ENCODE measurements around the gene PGPEP1. TPM values are rescaled to one million over a fixed set of nuclear protein-coding genes. Genes with fewer than 3 reads are reported as not detected.

PGPEP1 gene
- total and polyA plus RNA-seq, 2 donors (not counting 3 experiments of a cell fraction or from before 2014, with no cell fraction given): 9.9 to 27.2 TPM

- H4K20me1 ChIP-seq (replicated peaks; ENCODE audit: control insufficient read depth, extremely low read depth, insufficient read depth, low read length): no peaks in the 10 kb centered on the region
- H3K9ac ChIP-seq (replicated peaks; ENCODE audit: extremely low read depth, insufficient read depth, low read length): no peak overlapping the region
- H3K79me2 ChIP-seq (ENCODE audit: control insufficient read depth, insufficient read depth, low read length): no peaks in the 10 kb centered on the region
- H3K27ac ChIP-seq (ENCODE audit: insufficient read depth, low read depth, low read length): no peak overlapping the region
- dilution Hi-C loops (cut with MboI; ENCODE audit: extremely low pct_ligation_motif_present, low sequenced_read_pairs): no loop called here
- no peaks in the 10 kb centered on the region for H3K36me3 ChIP-seq (ENCODE audit: control insufficient read depth in 2 of 2, extremely low read depth in 1 of 2, insufficient read depth in 2 of 2, low read length in 2 of 2)
- intact Hi-C loops (cut with micrococcal nuclease): loop anchor here (10.0 kb wide), 1 partner anchor 214 kb away; no protein-coding TSS in a partner anchor
- DNase-seq (ENCODE audit: low read depth, low spot score) (no peak), FAIRE-seq (no peak)
- POLR2A ChIA-PET: interaction anchor here (0.6 to 6.2 kb wide), 7 partner anchors 11 to 57 kb away, joined by 3 to 103 read pairs (median 6); partner anchors contain the start of genes GDF15 and JUND
- H3K4me3 ChIP-seq (replicated peaks in 1 of 3; ENCODE audit: insufficient read depth in 1 of 3, low read depth in 1 of 3, low read length in 3 of 3): no peak overlapping the region
- peak overlapping the region; percentile 66 for H3K4me2 ChIP-seq (ENCODE audit: insufficient read depth, low read length)
- H3K27me3 ChIP-seq (ENCODE audit: control insufficient read depth in 2 of 2, insufficient read depth in 2 of 2, low read length in 2 of 2): peaks cover 0 to 2% of the 10 kb centered on the region in 2 experiments
- BruUV-seq (replicated peaks): no TSS peak
- H3K4me1 ChIP-seq (ENCODE audit: control insufficient read depth, extremely low read depth, insufficient read depth, low read length): peaks cover 5% of the 10 kb centered on the region
- no peak for TF ChIP-seq GATA2 (IDR thresholded peaks at IDR 0.05; ENCODE audit: insufficient read depth, insufficient read length, low read depth, low read length)
- no peak for TF ChIP-seq MYC (IDR thresholded peaks at IDR 0.05; ENCODE audit: low read depth, low read length)
- CTCF ChIA-PET: interaction anchor here (0.6 to 10.9 kb wide), 54 partner anchors 9 to 218 kb away, joined by 3 to 401 read pairs (median 5); partner anchors contain the start of genes GDF15, IQCN, JUND and PGPEP1
- no peaks in the 10 kb centered on the region for H3K9me3 ChIP-seq (replicated peaks; ENCODE audit: control insufficient read depth, insufficient read depth, low read length)
- peak overlapping the region; percentile 97 for H2AFZ ChIP-seq (ENCODE audit: low read depth, low read length)
- no peaks in the 10 kb centered on the region for H3K9me1 ChIP-seq (replicated peaks; ENCODE audit: control insufficient read depth, extremely low read depth, insufficient read depth, low read length)
These were observed 11.4 kb upstream of the PGPEP1 start for GRCh38 chr19:18329035-18329376.

GRCh38 chr19:18330868-18331267, 9.5 kb upstream of the PGPEP1 start:
- no peak overlapping the region for H2AFZ ChIP-seq (ENCODE audit: low read depth, low read length)
- H3K4me1 ChIP-seq (ENCODE audit: control insufficient read depth, extremely low read depth, insufficient read depth, low read length): peaks cover 5% of the 10 kb centered on the region
- peaks cover 0 to 2% of the 10 kb centered on the region in 2 experiments for H3K27me3 ChIP-seq (ENCODE audit: control insufficient read depth in 2 of 2, insufficient read depth in 2 of 2, low read length in 2 of 2)
- H3K79me2 ChIP-seq (ENCODE audit: control insufficient read depth, insufficient read depth, low read length): no peaks in the 10 kb centered on the region
- no TSS peak for BruUV-seq (replicated peaks)
- H4K20me1 ChIP-seq (replicated peaks; ENCODE audit: control insufficient read depth, extremely low read depth, insufficient read depth, low read length): no peaks in the 10 kb centered on the region
- H3K4me3 ChIP-seq (replicated peaks in 1 of 3; ENCODE audit: insufficient read depth in 1 of 3, low read depth in 1 of 3, low read length in 3 of 3): no peak overlapping the region
- no peak overlapping the region for H3K9ac ChIP-seq (replicated peaks; ENCODE audit: extremely low read depth, insufficient read depth, low read length)
- POLR2A ChIA-PET: interaction anchor here (6.2 kb wide), 1 partner anchor 51 kb away, joined by 103 read pairs; the partner anchor contains the start of gene JUND
- H3K9me1 ChIP-seq (replicated peaks; ENCODE audit: control insufficient read depth, extremely low read depth, insufficient read depth, low read length): no peaks in the 10 kb centered on the region
- dilution Hi-C loops (cut with MboI; ENCODE audit: extremely low pct_ligation_motif_present, low sequenced_read_pairs): no loop called here
- no peak for DNase-seq (ENCODE audit: low read depth, low spot score)
- CTCF ChIA-PET: interaction anchor here (1.0 to 10.9 kb wide), 3 partner anchors 51 to 79 kb away, joined by 3 to 401 read pairs (median 4); partner anchors contain the start of gene JUND
- H3K36me3 ChIP-seq (ENCODE audit: control insufficient read depth in 2 of 2, extremely low read depth in 1 of 2, insufficient read depth in 2 of 2, low read length in 2 of 2): no peaks in the 10 kb centered on the region
- no peak for FAIRE-seq
- TF ChIP-seq CTCF (IDR thresholded peaks at IDR 0.05; ENCODE audit: extremely low read depth in 1 of 2, insufficient read depth in 1 of 2, low read depth in 1 of 2, low read length in 2 of 2) (no peak), POLR2AphosphoS5 (IDR thresholded peaks at IDR 0.05; ENCODE audit: insufficient read depth, low read depth, low read length) (no peak), GATA2 (IDR thresholded peaks at IDR 0.05; ENCODE audit: insufficient read depth, insufficient read length, low read depth, low read length) (no peak), POLR2A (IDR thresholded peaks at IDR 0.05; ENCODE audit: low read depth, low read length) (no peak), EZH2 (IDR thresholded peaks at IDR 0.05; ENCODE audit: borderline replicate concordance, low read depth, low read length, severe bottlenecking) (no peak)
- no peaks in the 10 kb centered on the region for H3K9me3 ChIP-seq (replicated peaks; ENCODE audit: control insufficient read depth, insufficient read depth, low read length)
- intact Hi-C loops (cut with micrococcal nuclease): no loop called here
- no peak overlapping the region for H3K27ac ChIP-seq (ENCODE audit: insufficient read depth, low read depth, low read length)
- H3K4me2 ChIP-seq (ENCODE audit: insufficient read depth, low read length): no peak overlapping the region
